Mesothelial cell of epicardium (in vitro differentiated cells): Measurements from ENCODE around the gene CCR7. TPM values are rescaled to one million over a fixed set of nuclear protein-coding genes. Genes with fewer than 3 reads are reported as not detected.

Experiments
- DNase-seq, 2 experiments: peaks; one replicate each; pipeline ENCODE4 v3.0.0; 2021; ENCODE audit warnings: low spot score in 2 of 2; ENCODE audit not compliant: unreplicated experiment in 2 of 2
- H3K27ac Mint-ChIP-seq: 2 replicates; pipeline ENCODE4 v1.8.0; 2021; ENCODE audit warnings: mixed read lengths
- H3K27me3 Mint-ChIP-seq: 2 replicates; pipeline ENCODE4 v1.8.0; 2021; ENCODE audit warnings: low read depth, mixed read lengths
- H3K36me3 Mint-ChIP-seq: 2 replicates; pipeline ENCODE4 v1.8.0; 2021; ENCODE audit warnings: mixed read lengths
- H3K4me1 Mint-ChIP-seq: 2 replicates; pipeline ENCODE4 v1.8.0; 2021; ENCODE audit warnings: mixed read lengths
- H3K4me3 Mint-ChIP-seq: 2 replicates; pipeline ENCODE4 v1.8.0; 2021; ENCODE audit warnings: mild to moderate bottlenecking, moderate library complexity, mixed read lengths
- H3K9me3 Mint-ChIP-seq: 2 replicates; pipeline ENCODE4 v1.8.0; 2021; ENCODE audit warnings: mixed read lengths
- total RNA-seq: library from RNA; stranded (reverse); gene quantifications from 3 replicates; pipeline ENCODE4 v1.2.1, GENCODE V29; 2021
- TF ChIP-seq, protein P1 (sequence below): fragments of 200-600 bp; sonication (generic); IDR thresholded peaks from one replicate; pipeline ENCODE4 v1.5.0; 2021; ENCODE audit warnings: antibody characterized with exemption; ENCODE audit not compliant: unreplicated experiment

The CCR7 gene
- total RNA-seq, 1 donor from 2014 or later: 0.09 TPM

DNA sequence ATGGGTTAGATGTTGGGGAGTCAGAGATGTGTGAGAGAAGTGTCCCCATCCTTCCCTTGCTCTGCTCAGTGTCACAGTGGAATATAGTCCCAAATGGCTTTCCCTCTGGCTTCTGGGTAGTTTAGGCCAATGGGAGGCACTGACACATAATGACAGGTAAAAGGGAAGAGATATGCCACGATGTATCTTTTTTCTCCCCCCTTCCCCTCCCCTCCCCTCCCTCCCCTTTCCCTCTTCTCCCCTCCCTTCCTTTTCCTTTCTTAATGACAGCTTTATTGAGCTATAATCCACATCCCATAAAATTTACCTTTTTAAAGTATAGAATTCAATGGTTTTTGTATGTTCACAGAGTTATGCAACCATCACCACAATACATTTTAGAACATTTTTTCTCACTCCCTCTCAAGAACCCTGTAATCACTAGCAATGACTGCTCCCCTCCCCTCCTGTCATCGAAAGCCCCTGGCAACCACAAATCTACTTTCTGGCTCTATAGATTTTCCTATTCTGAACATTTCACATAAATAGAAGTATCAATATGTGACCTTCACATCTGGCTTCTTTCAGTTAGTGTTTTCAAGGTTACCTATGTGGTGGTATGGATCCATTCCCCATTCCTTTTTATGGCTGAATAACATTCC lies 617 bp upstream of the CCR7 start:
- H3K4me1 Mint-ChIP-seq: no peaks in the 10 kb centered on the region
- DNase-seq: no peak
- H3K4me3 Mint-ChIP-seq: no peak overlapping the region
- H3K27ac Mint-ChIP-seq: no peak overlapping the region
- peaks cover 16% of the 10 kb centered on the region for H3K9me3 Mint-ChIP-seq
- no peaks in the 10 kb centered on the region for H3K36me3 Mint-ChIP-seq
- H3K27me3 Mint-ChIP-seq: peaks cover 36% of the 10 kb centered on the region
- TF ChIP-seq, protein P1, sequence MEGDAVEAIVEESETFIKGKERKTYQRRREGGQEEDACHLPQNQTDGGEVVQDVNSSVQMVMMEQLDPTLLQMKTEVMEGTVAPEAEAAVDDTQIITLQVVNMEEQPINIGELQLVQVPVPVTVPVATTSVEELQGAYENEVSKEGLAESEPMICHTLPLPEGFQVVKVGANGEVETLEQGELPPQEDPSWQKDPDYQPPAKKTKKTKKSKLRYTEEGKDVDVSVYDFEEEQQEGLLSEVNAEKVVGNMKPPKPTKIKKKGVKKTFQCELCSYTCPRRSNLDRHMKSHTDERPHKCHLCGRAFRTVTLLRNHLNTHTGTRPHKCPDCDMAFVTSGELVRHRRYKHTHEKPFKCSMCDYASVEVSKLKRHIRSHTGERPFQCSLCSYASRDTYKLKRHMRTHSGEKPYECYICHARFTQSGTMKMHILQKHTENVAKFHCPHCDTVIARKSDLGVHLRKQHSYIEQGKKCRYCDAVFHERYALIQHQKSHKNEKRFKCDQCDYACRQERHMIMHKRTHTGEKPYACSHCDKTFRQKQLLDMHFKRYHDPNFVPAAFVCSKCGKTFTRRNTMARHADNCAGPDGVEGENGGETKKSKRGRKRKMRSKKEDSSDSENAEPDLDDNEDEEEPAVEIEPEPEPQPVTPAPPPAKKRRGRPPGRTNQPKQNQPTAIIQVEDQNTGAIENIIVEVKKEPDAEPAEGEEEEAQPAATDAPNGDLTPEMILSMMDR: no peak

DNA sequence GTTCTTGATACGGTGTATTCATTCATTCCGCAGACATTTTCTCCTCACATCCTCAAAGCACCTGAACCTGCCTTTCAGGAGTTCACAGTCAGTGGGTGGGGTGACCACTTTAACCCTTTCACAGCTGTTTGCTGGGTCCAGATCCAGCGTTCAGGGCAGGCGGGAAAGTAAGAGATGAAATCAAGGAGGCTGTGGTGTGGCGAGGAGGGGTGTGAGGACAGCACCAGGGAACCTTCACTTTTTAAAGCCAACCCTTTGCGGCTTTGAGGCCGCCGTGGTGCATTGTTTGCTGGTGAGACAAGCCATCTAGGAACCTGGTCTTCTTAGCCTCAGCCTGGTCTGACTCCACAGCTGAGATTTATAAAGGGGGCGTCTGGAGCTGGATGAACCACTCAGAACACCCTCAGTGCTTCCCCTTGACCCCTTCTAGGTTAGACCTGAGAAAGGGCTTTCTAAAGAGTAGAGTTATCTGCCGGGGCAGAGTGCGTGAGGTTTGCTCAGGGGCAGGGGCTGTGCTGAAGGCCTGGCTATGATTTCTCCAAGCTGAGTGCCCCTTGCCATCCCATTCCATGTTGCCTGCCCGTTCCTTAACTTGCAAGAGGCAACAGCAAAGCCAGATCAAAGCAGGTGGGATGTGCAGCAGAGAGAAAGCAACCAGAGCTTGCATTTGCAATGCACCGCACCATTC lies 933 bp downstream of the CCR7 start:
- Mint-ChIP-seq H3K4me3 (no peak overlapping the region), H3K27ac (no peak overlapping the region), H3K9me3 (peaks cover 7% of the 10 kb centered on the region), H3K27me3 (peaks cover 26% of the 10 kb centered on the region), H3K36me3 (no peaks in the 10 kb centered on the region), H3K4me1 (peaks cover 7% of the 10 kb centered on the region)
- no peak for DNase-seq
- TF ChIP-seq, protein P1: no peak

DNA sequence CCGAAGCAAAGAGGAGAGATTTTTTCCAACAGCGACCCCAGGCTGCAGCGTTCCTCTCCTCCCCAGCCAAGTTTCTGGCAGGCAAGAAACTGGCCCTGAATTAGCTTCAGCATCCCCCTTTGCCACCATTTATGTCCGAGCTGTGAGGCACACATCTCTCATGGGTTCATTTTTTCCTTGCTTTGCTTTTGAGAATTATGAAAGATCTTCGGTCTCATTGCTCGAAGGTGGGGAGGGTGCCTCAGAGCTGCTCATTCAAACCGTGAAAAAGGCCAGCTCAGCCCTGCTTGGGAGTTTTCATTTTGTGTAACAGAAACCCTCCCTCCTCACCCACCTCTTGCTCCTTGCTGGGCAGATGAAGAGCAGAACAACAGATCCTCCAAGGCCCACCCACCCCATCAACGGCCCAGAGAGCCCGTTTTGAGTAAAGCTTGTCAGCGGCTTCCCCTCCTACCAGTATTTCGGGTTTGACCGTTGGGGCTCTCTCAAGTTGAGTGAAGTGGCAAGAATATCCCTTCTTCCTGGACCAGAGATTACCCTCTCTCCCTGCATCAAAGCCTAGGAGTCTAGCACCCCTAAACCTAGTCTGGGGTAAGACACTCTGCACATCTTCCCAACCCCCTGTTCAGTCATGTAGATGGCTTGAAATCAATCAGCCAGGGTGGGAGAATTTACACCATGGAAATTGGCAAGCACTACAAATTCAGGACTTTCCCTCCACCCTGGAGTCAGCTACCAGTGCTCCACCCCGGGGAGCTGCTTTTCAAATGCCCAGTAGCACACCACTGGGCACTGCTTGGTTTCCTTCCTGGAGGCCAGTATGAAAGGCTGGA lies 1.8 kb downstream of the CCR7 start:
- Mint-ChIP-seq H3K27me3 (peaks cover 26% of the 10 kb centered on the region), H3K36me3 (no peaks in the 10 kb centered on the region), H3K4me3 (no peak overlapping the region), H3K4me1 (peaks cover 10% of the 10 kb centered on the region), H3K27ac (no peak overlapping the region), H3K9me3 (peaks cover 7% of the 10 kb centered on the region)
- no peak for DNase-seq
- TF ChIP-seq, protein P1: no peak

DNA sequence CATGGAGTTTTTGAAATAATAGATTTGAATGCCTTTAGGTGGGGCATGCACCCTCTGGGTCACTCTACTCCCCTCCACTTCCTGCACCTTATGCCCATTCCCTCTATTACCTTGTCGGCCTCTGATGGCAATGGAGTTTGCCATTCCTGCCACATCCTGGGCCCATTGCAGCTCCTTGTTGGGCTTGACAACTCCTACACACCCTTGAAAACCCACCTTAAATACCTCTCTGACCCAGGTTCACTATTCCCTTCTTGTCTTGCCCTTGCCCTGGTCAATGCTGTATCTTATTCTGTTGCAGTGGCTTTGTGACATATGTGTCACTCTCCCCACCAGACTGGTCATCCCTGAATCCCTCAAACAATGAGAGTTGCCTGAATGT lies 2.4 kb downstream of the CCR7 start:
- Mint-ChIP-seq H3K36me3 (no peaks in the 10 kb centered on the region), H3K4me1 (peaks cover 16% of the 10 kb centered on the region), H3K27me3 (peaks cover 26% of the 10 kb centered on the region), H3K4me3 (no peak overlapping the region), H3K27ac (no peak overlapping the region), H3K9me3 (peaks cover 7% of the 10 kb centered on the region)
- DNase-seq: no peak
- TF ChIP-seq, protein P1: no peak

DNA sequence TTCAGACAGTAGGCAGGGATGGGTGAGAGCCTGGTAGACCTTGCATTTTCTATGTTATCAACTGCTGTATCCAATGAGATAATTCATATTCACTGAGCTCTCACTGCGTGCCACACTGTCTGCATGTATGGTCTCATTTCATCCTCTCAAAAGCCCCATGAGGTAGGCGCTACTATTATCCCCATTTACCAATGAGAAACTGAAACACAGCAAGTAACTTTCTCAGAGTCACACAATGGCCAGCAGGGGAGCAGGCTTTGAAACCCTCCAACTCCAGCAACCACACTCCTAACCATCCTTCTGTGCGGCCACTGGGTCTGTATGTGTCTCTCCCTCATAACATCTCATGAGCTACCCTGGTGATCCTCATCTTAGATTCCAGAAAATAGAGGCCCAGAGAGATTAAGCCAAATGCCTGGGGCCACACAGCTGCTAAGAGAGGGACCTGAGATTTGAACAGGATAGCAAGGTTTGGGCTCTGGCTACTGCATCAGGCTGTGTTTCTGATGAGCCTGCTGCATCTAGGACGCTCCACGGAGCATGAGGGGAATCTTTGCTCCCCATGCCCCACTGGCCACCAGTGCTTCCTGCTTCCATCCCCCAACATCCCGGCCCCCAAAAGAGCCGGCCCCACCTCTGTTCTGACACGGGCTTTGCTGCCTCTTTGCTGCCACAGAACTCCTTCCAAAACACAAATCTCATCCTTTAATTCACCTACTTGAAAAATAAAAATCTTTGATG lies 3.2 kb downstream of the CCR7 start:
- Mint-ChIP-seq H3K27me3 (peaks cover 27% of the 10 kb centered on the region), H3K4me3 (no peak overlapping the region), H3K9me3 (no peaks in the 10 kb centered on the region), H3K27ac (no peak overlapping the region), H3K4me1 (peaks cover 19% of the 10 kb centered on the region), H3K36me3 (no peaks in the 10 kb centered on the region)
- DNase-seq: peak; percentile 2 to 20
- TF ChIP-seq, protein P1: peak; percentile 11
